ENCODE data around the gene WIPF1.

DNA sequence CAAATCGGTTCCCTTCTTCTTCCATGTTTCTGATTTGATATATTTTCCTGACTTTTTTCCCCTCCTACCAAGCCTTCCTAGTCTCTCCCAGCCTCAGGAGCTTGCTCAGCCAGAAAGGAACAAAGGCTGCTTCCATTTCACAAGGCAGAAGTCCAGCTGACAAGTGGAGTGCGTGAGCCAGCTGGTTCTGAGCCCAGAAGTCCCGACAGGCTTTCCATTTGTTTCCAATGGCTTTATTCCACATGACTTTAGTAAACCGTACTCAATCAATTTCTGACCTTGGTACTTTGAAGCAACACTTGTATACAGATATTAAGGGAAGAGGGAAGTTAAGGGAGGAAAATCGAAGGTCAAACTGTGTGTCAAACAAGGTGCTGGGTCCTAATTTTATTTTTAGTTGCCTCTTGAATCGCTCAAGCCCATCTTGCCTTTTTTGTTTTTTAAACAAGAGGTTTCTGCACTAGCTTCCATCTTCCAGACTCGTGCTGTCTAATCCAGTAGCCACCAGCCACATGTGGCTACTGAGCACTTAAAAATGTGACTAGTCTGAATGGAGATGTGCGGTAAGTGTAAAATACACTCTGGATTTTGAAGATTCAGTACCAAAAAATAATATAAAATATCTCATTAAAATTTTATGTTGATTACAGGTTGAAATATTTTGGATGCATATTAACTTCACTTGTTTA lies 36.2 kb downstream of the WIPF1 start:
- TF ChIP-seq, protein P1, sequence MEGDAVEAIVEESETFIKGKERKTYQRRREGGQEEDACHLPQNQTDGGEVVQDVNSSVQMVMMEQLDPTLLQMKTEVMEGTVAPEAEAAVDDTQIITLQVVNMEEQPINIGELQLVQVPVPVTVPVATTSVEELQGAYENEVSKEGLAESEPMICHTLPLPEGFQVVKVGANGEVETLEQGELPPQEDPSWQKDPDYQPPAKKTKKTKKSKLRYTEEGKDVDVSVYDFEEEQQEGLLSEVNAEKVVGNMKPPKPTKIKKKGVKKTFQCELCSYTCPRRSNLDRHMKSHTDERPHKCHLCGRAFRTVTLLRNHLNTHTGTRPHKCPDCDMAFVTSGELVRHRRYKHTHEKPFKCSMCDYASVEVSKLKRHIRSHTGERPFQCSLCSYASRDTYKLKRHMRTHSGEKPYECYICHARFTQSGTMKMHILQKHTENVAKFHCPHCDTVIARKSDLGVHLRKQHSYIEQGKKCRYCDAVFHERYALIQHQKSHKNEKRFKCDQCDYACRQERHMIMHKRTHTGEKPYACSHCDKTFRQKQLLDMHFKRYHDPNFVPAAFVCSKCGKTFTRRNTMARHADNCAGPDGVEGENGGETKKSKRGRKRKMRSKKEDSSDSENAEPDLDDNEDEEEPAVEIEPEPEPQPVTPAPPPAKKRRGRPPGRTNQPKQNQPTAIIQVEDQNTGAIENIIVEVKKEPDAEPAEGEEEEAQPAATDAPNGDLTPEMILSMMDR (IDR thresholded peaks at IDR 0.05; ENCODE audit: poor library complexity): no peak
- no peak for TF ChIP-seq EZH2 (IDR thresholded peaks at IDR 0.05; ENCODE audit: borderline replicate concordance)
- TF ChIP-seq EZH2phosphoT487 (IDR thresholded peaks at IDR 0.05; ENCODE audit: low read depth, severe bottlenecking, unreplicated experiment): no peak

Data from hepatocyte (in vitro differentiated cells).